Activated CD8-positive, alpha-beta memory T cell treated with anti-CD3 and anti-CD28 coated beads for 4 hours (primary cell): ENCODE results near the gene COX10.
"Not testable (repeated sequence)": the region's sequence is repeated elsewhere in the genome, so short reads cannot be mapped to it uniquely, and the experiment has no call there.

Source experiments
- DNase-seq, 2 donors: peaks; one replicate each; pipeline ENCODE4 v3.0.0-alpha.2; 2020; ENCODE audit warnings: low read depth in 2 of 2

Gene COX10

DNA sequence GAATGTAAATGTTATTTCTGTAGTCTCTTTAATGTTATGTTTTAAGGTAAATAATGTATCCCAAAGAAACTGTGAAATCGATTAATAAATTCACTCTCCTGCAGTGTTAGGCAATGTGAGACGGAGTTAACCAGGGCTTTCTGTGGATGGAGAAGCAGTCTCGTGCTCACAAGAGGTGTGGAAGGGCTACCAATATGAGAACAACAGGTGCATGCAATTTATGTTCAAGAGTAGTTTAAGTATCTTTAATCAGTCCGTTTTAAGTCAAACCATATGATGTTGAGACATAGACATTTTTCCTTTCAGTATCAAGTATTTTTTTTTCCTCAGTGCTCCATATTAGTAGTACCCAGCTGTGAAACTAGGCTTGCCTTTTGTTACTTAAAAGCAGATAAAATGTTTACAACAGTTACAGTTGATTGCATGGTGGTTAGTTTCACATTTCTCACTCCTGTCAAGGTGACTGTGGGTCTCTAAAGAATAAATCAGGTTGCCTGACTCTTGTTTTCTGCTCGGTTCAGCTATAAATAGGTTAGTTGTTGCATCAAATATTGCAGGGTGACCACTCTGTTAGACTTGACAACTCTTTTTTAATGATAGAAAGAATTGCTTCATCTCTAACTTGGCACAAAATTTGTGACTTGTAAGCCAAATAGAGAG is 54.4 kb downstream of the COX10 start:
- no peak for DNase-seq

DNA sequence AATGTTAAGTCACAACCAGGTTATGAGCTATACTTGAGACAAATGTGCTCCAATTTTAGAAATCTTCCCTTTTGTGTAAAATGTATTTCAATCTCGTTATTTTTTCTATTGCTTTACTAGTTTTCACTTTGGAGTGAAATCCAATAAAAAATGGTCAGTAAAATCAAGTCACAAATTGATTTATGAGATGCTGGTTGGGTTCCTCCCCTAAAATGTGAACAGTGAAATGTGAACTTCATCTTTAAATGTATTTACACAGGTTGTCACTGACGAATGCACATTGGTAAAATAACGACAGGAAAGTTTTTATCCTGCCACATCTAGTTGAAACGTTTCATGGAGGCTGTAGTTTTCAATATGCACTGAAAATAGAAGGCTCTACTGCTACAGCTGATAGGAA is 55.5 kb downstream of the COX10 start:
- no peak for DNase-seq

DNA sequence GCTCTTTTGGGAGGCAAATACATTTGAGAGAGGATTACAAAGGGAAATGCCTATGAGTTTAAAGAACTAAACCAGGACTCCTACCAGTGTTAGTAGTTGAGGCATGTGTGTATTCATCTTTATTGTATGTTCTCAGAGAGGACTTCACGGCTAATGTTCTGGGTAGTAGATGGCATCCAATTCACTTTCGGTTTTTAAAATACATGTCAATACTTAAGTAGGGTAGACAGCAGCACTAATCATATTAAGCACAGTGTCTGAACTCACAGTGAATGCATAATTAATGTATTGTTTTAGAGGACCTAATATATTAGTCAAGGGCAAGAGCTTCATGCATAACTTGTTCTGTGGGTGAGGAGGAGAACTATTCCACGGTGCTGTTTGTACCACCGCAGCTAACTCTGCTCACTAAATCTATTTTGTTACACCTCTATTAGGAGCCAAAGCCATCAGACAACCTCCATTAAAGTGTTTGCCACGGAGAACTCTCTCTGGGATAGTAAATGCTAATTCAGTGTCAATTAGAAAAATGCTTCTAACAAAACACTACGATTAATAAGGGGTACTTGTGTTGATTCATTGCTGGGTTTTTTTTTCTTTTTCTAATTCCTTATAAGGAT is 56.3 kb downstream of the COX10 start:
- DNase-seq: no peak

DNA sequence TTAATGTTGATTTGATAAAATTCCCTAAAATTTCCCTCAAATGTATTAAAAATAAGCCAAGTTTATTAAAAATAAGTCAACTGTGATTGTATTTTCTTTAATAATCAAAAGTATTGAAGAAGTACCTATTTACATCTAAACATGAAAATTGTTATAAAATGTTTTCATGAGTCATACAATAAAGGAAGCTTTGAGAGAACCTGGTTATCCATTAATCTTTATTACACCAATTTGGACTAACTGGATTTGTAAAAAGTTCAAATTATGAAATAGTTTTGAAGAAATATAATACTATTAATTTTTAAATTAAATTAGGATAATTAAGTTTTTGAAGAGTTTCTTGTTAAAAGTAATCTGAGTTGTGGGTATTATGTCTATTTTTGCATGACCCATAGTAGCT is 63.8 kb downstream of the COX10 start:
- DNase-seq: no peak

DNA sequence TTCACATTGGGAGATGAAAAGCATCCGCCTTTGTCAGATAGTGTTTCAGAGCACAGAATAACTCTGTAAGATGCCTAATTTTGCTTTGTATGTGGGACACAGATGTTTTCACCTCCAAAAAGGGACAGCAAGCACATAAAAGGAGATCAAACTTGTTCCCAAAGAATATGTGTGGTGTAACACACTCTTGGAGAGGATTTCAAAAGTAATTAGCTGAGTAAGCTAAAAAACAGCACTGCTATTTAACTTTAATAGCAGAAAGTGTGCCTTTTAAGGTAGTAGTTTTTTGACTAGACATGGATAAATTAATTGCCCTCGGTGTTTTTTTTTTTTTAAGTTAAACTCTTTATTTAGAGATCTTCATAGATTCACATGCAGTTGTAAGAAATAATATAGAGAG is 65.2 kb downstream of the COX10 start:
- no peak for DNase-seq

DNA sequence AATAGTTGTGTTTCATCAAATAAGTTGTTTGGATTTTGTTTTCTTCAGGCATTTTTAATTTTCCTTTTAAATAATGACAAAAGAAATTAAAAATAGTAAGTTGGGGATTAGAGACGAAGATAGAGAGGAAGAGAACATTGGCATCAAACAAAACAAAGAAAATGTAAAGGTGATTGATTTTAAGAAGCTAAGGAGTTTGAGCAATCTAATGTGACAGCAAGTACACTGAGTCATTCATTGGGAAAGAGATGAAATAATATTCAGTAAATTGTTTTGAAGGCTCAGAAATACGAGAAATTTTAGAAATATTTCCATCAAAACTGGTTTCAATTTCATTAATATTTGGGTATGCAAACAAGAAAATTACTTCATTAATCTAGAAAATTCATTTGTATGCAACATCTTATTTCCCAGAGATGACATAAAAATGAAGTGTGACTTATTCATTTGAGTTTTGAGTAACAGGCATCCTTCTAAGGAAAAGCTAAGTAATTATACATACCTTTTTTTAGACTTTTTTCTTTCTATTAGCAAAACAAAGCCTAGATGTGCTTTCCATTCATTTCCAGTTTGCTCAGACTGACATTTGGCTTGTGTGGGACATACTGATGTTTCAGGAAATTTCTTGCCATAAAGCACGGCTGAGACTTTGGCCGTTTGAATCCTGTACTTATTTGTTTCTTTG is 66.7 kb downstream of the COX10 start:
- DNase-seq: no peak

DNA sequence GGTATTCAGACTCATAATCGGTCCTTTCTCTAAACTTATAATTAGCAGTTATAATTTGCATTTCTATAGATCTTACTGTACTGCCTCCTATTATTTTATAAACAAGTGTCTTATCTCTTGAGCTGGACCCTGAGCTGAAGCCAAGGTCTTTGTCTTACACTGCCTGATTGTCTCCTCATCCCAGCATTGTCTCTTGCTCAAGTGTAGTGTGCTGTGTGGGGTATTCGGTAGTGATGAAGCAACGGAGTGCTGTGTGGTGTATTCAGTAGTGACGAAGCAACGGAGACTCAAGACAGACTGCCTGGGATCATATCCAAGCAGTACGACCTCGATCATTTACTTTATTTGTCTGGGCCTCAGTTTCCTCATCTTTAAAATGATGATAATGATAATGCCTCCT is 69.3 kb downstream of the COX10 start:
- DNase-seq: no peak

DNA sequence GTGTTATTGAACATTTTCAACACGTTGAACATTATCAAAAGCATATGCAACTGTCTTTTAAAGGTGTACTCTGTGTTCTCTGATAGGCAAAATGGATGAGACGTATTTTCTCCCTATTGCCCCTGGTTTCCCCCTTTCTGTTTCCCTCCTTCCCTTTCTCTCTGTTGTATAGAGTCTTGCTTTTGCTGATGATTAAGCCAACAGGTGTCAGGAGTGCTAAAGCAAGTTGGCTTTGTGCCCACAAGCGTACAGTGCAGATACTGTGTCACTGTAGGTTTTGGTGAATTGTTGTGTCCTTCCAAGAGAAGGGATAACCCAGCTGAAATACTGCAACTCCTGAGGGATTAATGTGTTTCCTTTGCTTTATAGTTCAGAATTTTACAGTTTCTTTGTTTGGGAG is 74.4 kb downstream of the COX10 start:
- DNase-seq: no peak

DNA sequence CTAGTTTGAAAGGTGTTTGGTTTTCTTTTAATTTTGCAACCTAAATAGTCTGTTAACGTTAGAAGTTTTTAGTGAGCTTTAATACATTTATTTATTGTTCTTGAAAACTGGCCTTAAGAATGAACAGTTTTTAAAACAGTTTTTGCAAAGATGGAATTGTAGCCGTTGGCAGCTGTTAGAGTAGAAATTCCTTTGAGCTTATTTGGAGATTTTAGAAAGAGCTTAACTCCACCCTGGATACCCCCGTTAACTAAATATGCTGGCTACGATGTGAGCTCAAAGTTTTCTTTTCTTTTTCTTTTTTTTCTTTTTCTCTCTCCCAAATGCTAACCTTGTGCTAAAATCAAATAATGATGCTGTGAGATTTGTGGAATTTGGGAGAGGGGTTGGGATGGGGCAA is 75.2 kb downstream of the COX10 start:
- no peak for DNase-seq

DNA sequence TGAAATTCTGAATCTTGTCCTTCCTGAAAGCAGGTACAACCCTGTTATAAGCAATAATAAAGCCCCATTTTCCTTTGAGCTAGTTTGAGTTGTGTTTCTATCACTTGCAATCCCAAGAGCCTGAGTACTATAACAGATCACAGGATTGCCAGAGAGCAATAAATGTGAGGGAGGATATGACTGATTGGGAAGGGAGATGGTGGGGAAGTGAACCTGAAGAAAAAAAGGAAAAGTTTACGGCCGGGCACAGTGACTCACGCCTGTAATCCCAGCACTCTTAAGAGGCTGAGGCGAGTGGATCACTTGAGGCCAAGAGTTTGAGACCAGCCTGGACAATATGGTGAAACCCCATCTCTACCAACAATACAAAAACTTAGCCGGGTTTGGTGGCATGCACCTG is 80.4 kb downstream of the COX10 start:
- DNase-seq: no peak

DNA sequence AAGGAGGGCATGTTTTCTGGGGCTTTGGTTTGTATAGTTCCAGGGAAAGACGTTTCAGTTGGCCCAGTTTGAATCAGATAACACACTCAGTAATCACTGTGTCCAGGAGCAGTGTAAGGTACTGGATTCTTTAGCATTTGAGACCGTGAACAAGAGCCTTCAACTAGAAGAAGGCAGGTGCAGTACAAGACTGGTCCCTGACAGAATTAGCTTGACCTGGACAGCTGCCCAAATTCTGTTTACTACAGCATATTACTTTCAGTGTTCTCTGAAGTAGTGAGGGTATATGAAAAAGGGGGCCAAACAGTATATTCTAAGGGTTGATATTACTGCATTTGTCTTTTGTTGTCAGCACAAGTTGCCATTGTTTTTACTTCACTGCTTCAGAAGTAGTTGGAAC is 81.3 kb downstream of the COX10 start:
- no peak for DNase-seq

DNA sequence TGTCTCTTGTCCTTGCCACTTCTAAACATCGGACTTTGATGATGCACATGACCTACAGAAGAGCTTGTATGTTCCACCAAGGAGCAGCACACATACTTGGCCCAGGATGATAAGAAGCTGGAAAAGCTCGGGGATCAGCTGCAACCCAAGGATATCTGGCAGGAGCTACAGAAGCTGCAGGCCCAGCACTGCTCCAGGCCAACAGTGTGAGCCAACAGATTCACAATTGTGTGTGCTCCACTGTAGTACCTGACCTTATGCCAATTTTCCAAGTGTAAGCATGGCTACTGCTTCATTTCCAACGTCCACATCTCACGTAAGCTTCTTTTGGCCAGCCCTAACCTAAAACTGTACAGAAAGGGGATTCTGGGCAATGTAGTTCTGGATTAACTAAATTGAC is 83.4 kb downstream of the COX10 start:
- DNase-seq: no peak

DNA sequence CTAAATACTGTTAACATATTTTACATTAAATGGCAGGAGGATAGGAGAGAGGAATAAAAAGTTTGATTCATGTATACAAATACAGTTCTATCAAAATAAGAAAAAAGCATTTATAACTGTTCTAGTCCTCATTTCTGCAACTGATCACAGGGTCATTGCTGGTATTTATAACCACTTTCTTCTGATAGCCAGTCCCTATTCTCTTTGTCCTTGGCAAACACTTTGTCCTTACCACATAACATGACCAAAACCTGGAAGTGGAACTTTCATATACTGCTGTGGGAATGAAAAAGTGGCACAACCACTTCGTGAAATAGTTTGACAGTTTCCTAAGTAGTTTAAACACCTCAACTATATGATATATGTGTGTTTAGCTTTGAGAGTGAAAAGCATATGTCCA is 84.1 kb downstream of the COX10 start:
- DNase-seq: no peak

DNA sequence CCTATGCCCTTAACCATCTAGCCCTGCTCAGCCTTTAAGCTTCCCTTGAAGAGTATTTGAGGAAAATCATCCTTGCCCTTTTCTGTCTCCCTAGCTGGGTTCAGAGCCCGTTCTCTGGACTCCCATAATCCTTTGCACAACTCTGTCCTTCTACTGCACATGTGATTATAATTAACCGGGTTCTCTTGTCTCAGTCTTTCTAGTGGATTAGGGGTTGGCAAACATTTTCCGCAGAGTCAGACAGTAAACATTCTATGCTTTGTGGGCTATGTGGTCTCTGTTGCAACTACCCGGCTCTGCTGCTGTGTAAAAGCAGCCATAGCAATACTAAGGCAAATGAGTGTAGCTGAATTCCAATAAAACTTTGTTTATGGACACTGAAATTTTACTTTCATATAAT is 87.4 kb downstream of the COX10 start:
- DNase-seq: no peak

DNA sequence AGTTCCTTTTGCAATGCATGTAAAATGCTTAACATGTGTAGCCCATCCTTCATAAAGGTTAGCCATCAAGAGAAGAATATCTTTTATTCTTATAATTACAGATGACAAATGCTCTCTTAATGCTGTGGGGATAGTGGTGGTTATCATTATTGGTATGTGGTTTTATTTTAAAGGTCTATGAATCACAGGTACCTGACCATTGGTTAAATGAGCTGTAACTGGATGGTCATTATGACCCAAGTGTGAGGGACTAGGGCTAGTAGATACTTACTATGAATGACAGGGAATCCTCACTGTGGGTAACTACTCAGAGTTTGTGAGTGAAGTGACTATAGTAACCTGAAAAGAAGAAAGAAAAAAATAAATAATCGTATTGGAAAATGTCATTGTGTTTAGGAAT is 88.5 kb downstream of the COX10 start:
- DNase-seq: no peak

DNA sequence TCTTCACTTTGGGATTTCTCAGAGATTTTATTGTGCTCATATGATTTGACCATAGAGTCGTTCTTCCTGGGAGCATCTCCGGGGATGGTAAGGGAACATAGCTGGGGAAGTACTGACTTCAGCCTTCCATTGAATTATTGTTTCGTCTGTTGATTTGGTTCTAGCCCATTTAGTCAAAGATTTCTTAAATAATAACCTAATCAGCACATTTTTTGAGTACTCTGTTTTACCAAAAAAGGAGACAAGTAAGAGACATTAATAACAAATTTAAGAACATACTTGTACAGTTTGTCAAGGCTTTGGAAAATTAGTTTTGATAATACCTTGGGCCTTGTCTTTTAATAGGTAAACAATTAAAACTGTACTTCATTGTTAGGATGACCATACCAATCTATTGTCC is 89.4 kb downstream of the COX10 start:
- no peak for DNase-seq

DNA sequence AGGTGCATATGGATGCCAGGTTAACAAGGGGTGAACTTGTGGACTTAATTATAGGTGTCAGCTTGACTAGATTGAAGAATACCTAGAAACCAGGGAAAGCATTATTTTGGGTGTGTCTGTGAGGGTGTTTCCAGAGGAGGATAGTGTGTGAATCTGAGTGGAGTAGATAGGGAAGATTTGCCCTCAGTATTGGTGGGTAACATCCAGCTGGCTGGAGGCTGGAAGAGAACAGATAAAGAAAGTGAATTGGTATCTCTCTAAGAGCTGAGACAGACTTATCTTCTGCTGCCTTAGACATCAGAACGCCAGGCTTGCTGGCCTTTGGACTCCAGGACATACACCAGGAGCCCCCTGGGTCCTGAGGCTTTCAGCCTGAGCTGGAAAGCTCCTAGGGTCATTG is 92.1 kb downstream of the COX10 start:
- no peak for DNase-seq

DNA sequence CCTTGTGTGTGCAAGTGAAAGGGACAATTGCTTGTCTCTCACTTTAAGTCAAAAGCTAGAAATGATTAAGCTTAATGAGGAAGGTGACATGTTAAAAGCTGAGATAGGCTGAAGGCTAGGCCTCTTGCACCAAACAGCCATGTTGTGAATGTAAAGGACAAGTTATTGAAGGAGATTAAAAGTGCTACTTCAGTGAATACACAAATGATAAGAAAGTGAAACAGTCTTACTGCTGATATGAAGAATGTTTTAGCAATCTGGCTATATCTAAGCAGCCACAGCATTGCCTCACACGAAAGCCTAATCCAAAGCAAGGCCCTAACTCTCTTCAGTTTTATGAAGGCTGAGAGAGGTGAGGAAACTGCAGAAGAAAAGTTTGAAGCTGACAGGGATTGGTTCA is 96.3 kb downstream of the COX10 start:
- no peak for DNase-seq

DNA sequence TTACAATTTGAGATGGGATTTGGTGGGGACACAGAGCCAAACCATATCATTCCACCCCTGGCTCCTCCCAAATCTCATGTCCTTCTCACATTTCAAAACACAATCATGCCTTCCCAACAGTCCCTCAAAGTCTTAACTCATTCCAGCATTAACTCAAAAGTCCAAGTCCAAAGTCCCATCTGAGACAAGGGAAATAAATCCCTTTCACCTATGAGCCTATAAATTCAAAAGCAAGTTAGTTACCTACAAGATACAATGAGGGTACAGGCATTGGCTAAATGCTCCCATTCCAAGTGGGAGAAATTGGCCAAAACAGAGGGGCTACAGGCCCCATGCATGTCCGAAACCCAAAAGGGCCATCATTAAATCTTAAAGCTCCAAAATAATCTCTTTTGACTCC is 98.5 kb downstream of the COX10 start:
- not testable (repeated sequence) for DNase-seq

DNA sequence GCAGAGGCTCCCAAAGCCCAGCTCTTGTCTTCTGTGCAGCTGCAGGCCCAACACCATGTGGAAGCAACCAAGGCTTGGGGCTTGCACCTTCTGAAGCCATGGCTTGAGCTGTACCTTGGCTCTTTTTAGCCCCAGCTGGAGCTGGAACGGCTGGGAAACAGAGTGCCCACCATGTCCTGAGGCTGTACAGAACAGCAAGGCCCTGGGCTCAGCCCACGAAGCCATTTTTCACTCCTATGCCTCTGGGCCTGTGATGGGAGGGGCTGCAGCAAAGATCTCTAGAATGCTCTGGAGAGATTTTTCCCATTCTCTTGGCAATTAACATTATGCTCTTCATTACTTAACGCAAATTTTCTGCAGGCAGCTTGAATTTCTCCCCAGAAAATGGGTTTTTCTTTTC is 99.3 kb downstream of the COX10 start:
- DNase-seq: no peak

DNA sequence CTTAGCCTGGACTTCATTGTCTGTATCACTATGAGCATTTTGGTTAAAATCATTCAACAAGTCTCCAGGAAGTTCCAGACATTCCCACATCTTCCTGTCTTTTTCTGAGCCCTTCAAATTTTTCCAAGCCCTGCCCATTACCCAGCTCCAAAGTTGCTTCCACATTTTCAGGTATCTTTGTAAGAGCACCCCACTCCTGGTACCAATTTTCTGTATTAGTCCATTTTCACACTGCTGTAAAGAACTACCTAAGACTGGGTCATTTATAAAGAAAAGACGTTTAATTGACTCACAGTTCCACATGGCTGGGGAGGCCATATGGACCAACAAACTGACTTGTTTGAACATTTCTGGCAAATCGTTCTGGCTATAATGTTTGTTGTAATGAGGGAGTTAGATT is 100.0 kb downstream of the COX10 start:
- DNase-seq: no peak

DNA sequence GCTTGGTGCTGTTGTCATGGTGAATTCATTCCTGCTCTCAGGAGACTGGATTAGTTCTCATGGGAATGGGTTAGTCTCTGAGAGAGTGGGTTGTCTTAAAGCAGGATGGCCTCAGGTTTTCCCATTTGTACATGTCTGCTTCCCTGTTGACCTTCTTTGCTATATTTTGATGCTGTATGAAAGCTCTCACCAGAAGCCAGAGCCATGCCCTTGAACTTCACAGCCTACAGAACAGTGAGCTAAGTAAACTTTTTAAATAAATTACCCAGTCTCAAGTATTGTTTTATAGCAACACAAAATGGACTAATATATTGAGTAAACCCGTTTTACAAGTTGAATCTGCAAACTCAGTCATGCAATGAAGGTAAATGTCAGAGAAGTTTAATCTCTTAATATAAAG is 100.6 kb downstream of the COX10 start:
- no peak for DNase-seq

DNA sequence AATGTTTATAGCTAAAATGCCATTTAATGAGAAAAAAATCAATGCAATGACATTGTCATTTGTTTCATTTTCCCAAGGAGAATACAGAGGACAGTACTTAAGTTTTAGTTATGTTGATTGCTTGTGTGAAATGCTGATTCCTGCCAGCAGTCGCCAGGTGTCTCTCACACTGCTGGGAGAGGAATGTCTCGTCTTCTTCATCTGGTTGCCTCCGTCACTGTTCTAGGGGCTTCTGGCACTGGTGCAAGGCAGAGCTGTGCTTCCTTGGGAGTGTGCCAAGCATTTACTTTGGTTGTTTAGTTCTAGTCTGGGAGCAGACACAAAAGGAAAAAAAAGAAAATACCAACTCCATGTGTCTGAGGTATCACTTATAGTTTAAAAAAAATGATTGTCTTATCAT is 107.7 kb downstream of the COX10 start:
- DNase-seq: not testable (repeated sequence)

DNA sequence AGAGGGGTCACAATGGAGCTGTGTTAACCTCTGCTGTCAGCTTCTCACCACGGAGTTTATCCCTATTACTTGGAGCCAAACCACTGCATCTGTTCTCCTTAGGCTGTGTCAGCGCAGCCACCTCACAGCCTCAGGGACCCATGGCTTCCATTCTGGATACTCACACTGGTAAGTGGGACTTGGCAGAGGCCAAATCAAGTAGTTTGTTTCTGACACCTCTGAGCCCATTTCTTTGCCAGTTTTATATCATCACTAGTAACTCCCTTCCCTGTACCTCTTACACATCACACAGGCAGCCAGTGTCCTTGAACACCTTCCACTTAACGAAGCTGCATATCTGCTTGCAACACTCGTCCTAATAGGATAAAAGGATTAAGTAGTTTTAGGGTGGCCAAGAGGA is 108.5 kb downstream of the COX10 start:
- not testable (repeated sequence) for DNase-seq
